K562 (cell line): ENCODE measurements around the gene C19orf44. TPM values are rescaled to one million over a fixed set of nuclear protein-coding genes. Genes with fewer than 3 reads are reported as not detected.
A peak's percentile ranks its signal among the peaks of the same experiment; 100 is the strongest.

Experiments
- BDP1 ChIP-seq: IDR thresholded peaks from 3 replicates; pipeline ENCODE4 v1.6.1; 2011; ENCODE audit not compliant: insufficient read length, insufficient read depth
- CREBBP ChIP-seq: IDR thresholded peaks from one replicate; pipeline ENCODE4 v1.6.1; 2012; ENCODE audit warnings: low read depth, mild to moderate bottlenecking, control low read depth, inconsistent platforms, low read length
- CXXC5 ChIP-seq: fragments of 250-450 bp; sonication (Bioruptor Pico); IDR thresholded peaks from 2 replicates; pipeline ENCODE4 v1.8.0; 2022; ENCODE audit warnings: inconsistent platforms, mild to moderate bottlenecking, moderate library complexity
- DLX4 ChIP-seq: fragments of 250-450 bp; sonication (Bioruptor Pico); IDR thresholded peaks from 2 replicates; pipeline ENCODE4 v1.6.1; 2021; ENCODE audit warnings: mild to moderate bottlenecking
- E2F5 ChIP-seq: sonication (generic); formaldehyde crosslinking; IDR thresholded peaks from 2 replicates; pipeline ENCODE4 v1.8.0; 2022; ENCODE audit warnings: mild to moderate bottlenecking, missing genetic modification reagents
- HNRNPK ChIP-seq: fragments of 200-400 bp; formaldehyde crosslinking; IDR thresholded peaks from one replicate; pipeline ENCODE4 v1.6.1; 2018; ENCODE audit warnings: mild to moderate bottlenecking, low read depth, low read length; ENCODE audit not compliant: poor library complexity, severe bottlenecking
- MYNN ChIP-seq, 2 experiments: sonication (generic); formaldehyde crosslinking in 1 of 2; IDR thresholded peaks; 2 replicates each; pipeline versions ENCODE4 v1.5.0 to v1.6.1; 2016 to 2020; ENCODE audit warnings: antibody characterized with exemption in 1 of 2, missing genetic modification reagents in 1 of 2
- NCOA2 ChIP-seq, 2 experiments: fragments of 450-650 bp; IDR thresholded peaks; 2 replicates each; pipeline ENCODE4 v1.6.1; 2018; ENCODE audit warnings: mild to moderate bottlenecking in 2 of 2, moderate library complexity in 1 of 2; ENCODE audit not compliant: partially characterized antibody in 2 of 2
- PCBP1 ChIP-seq: fragments of 200-400 bp; formaldehyde crosslinking; IDR thresholded peaks from 2 replicates; pipeline ENCODE4 v1.6.1; 2018; ENCODE audit warnings: mild to moderate bottlenecking, low read depth, low read length; ENCODE audit not compliant: poor library complexity, severe bottlenecking
- PHTF2 ChIP-seq: fragments of 250-450 bp; sonication (Bioruptor Pico); IDR thresholded peaks from 2 replicates; pipeline ENCODE4 v1.5.0; 2021; ENCODE audit warnings: mild to moderate bottlenecking
- PPARD ChIP-seq: fragments of 250-450 bp; sonication (Bioruptor Pico); IDR thresholded peaks from 2 replicates; pipeline ENCODE4 v1.8.0; 2022; ENCODE audit warnings: inconsistent platforms, mild to moderate bottlenecking, moderate library complexity
- RFX7 ChIP-seq: fragments of 250-450 bp; sonication (Bioruptor Pico); IDR thresholded peaks from 2 replicates; pipeline ENCODE4 v1.5.1; 2021; ENCODE audit warnings: mild to moderate bottlenecking
- RNF2 ChIP-seq: sonication (generic); IDR thresholded peaks from 2 replicates; pipeline ENCODE4 v1.6.1; 2016
- UBTF ChIP-seq, 2 experiments: IDR thresholded peaks; 2 replicates each; pipeline ENCODE4 v1.6.1; 2012; ENCODE audit warnings: improper control_type of control experiment in 2 of 2, low read depth in 2 of 2, low read length in 2 of 2, borderline replicate concordance in 1 of 2
- ZBTB5 ChIP-seq: fragments of 450-650 bp; IDR thresholded peaks from 2 replicates; pipeline ENCODE4 v1.6.1; 2017; ENCODE audit warnings: antibody characterized with exemption
- ZC3H8 ChIP-seq: fragments of 450-650 bp; IDR thresholded peaks from 2 replicates; pipeline ENCODE4 v1.6.1; 2017
- ZNF12 ChIP-seq: sonication (generic); formaldehyde crosslinking; IDR thresholded peaks from 2 replicates; pipeline ENCODE4 v1.4.0; 2020; ENCODE audit warnings: mild to moderate bottlenecking, missing genetic modification reagents
- ZNF134 ChIP-seq: fragments of 250-450 bp; sonication (Bioruptor Pico); conservative IDR thresholded peaks from 2 replicates; pipeline ENCODE4 v1.4.0; 2020
- ZNF263 ChIP-seq: sonication (generic); formaldehyde crosslinking; IDR thresholded peaks from 2 replicates; pipeline ENCODE4 v1.8.0; 2022; ENCODE audit warnings: mild to moderate bottlenecking, missing genetic modification reagents, borderline replicate concordance
- ZNF41 ChIP-seq: fragments of 250-450 bp; sonication (Bioruptor Pico); conservative IDR thresholded peaks from 2 replicates; pipeline ENCODE4 v1.4.0; 2020; ENCODE audit warnings: mild to moderate bottlenecking
- ZNF511 ChIP-seq: sonication (generic); formaldehyde crosslinking; IDR thresholded peaks from 2 replicates; pipeline ENCODE4 v1.8.0; 2022; ENCODE audit warnings: mild to moderate bottlenecking, missing genetic modification reagents
- polyA plus RNA-seq, 8 experiments: library from polyadenylated mRNA; depleted of rRNA in 4 of 8; stranded (reverse) in 5 of 8; unstranded in 3 of 8; fragments of >200 nt; fragmentation: Nextera tagmentation in 2 of 8; fragmentation: Illumina TruSeq in 1 of 8; extraction: Ambion mirVana in 2 of 8; extraction: Trizol in 1 of 8; gene quantifications; 2 replicates each; pipeline versions ENCODE4 v1.2.1 to v1.2.3, GENCODE V29; 2011 to 2014; ENCODE audit warnings: inconsistent platforms in 1 of 8, missing spikeins in 1 of 8
- total RNA-seq, 7 experiments: library from RNA; depleted of rRNA in 6 of 7; stranded (reverse); fragments of >200 nt in 6 of 7; fragmentation: Illumina TruSeq in 2 of 7; extraction: Trizol in 2 of 7; gene quantifications; 2 replicates each; pipeline versions ENCODE4 v1.2.1 to v1.2.3, GENCODE V29; 2011 to 2021; ENCODE audit warnings: low replicate concordance in 1 of 7

C19orf44 gene
- total and polyA plus RNA-seq, 9 of the 15 experiments (the other 6 are each of a cell fraction or from before 2014, with no cell fraction given): 0.41 to 7.7 (median 3.5) TPM

- TF ChIP-seq UBTF (IDR thresholded peaks at IDR 0.05; ENCODE audit: borderline replicate concordance in 1 of 2, low read depth in 2 of 2, low read length in 2 of 2): no peak
- TF ChIP-seq ZNF41 (CRISPR knock-in tag): no peak
- TF ChIP-seq DLX4 (CRISPR knock-in tag): no peak
- TF ChIP-seq ZNF134 (CRISPR knock-in tag): no peak
- no peak for TF ChIP-seq ZBTB5
- no peak for TF ChIP-seq RNF2
- no peak for TF ChIP-seq E2F5 (CRISPR knock-in tag)
- no peak; the same call in 1 of the 2 replicates for TF ChIP-seq CXXC5 (CRISPR knock-in tag)
- TF ChIP-seq ZNF263 (CRISPR knock-in tag): no peak
- no peak for TF ChIP-seq ZNF12
- TF ChIP-seq ZC3H8: no peak
- TF ChIP-seq PHTF2 (CRISPR knock-in tag): no peak
- TF ChIP-seq NCOA2 (IDR thresholded peaks at IDR 0.05; ENCODE audit: partially characterized antibody in 2 of 2): no peak
- TF ChIP-seq HNRNPK: no peak
- TF ChIP-seq CREBBP: no peak
- TF ChIP-seq RFX7: no peak
- TF ChIP-seq PPARD (CRISPR knock-in tag): no peak
- no peak for TF ChIP-seq MYNN (IDR thresholded peaks at IDR 0.05)
- TF ChIP-seq MYNN (CRISPR knock-in tag; IDR thresholded peaks at IDR 0.05): no peak
- TF ChIP-seq ZNF511: 0 out of 2 replicates have a peak, but pooled peaks have one; percentile 56
- TF ChIP-seq PCBP1: peak; percentile 39
- no peak for TF ChIP-seq BDP1
Measured at GRCh38 chr19:16470911-16471811, 25.0 kb upstream of the C19orf44 start (continued).
